Urinary bladder (tissue), 2 donors: Measurements from ENCODE around the gene ORC6. TPM values are rescaled to one million over a fixed set of nuclear protein-coding genes. Genes with fewer than 3 reads are reported as not detected.

Source experiments
- polyA plus RNA-seq: library from polyadenylated mRNA; stranded (reverse); fragments of 200-250 nt; gene quantifications from one replicate; pipeline ENCODE4 v1.2.3, GENCODE V29; 2013
- total RNA-seq: library from RNA; depleted of rRNA; stranded (reverse); fragments of >200 nt; gene quantifications from one replicate; pipeline ENCODE4 v1.2.3, GENCODE V29; 2014
- donor health status: healthy.

Gene ORC6
- total and polyA plus RNA-seq, 2 donors: 0.77 to 10.1 TPM

Other genes starting within 250 kb of the ORC6 start
- 12.8 TPM for gene SHCBP1, start 68.3 kb upstream of the ORC6 start, total RNA-seq
- gene SHCBP1, start 68.3 kb upstream of the ORC6 start, polyA plus RNA-seq: 0.47 TPM
- gene VPS35, start 481 bp upstream of the ORC6 start, total RNA-seq: 154 TPM
- 44.4 TPM for gene VPS35, start 481 bp upstream of the ORC6 start, polyA plus RNA-seq
- gene MYLK3, start 58.7 kb downstream of the ORC6 start, total RNA-seq: 3.1 TPM
- 0.13 TPM for gene MYLK3, start 58.7 kb downstream of the ORC6 start, polyA plus RNA-seq
- gene C16orf87, start 141.5 kb downstream of the ORC6 start, total RNA-seq: 11.7 TPM
- 6.4 TPM for gene C16orf87, start 141.5 kb downstream of the ORC6 start, polyA plus RNA-seq
- 4.8 TPM for gene GPT2, start 194.7 kb downstream of the ORC6 start, total RNA-seq
- gene GPT2, start 194.7 kb downstream of the ORC6 start, polyA plus RNA-seq: 3.7 TPM